ENCODE data around the gene RANGAP1. TPM values are rescaled to one million over a fixed set of nuclear protein-coding genes. Genes with fewer than 3 reads are reported as not detected.

RANGAP1 gene
- total and polyA plus RNA-seq, 2 of the 13 experiments (the other 11 are each of a cell fraction or from before 2014, with no cell fraction given) = 51.8 to 83.9 TPM

- TF ChIP-seq MLXIP (CRISPR knock-in tag; IDR thresholded peaks at IDR 0.05; ENCODE audit: borderline replicate concordance) = no peak
- 0 out of 2 replicates have a peak, but pooled peaks have one; percentile 13 for TF ChIP-seq ZBTB33 (CRISPR knock-in tag; IDR thresholded peaks at IDR 0.05)
- no peak for TF ChIP-seq ZNF563 (CRISPR knock-in tag; IDR thresholded peaks at IDR 0.05)
- TF ChIP-seq ZMYM4 (CRISPR knock-in tag; IDR thresholded peaks at IDR 0.05) = peak; percentile 68; the same call in 1 of the 2 replicates
- no peak for TF ChIP-seq ZBTB7A (CRISPR knock-in tag; IDR thresholded peaks at IDR 0.05)
- TF ChIP-seq ZNF576 (CRISPR knock-in tag; IDR thresholded peaks at IDR 0.05) = no peak
- TF ChIP-seq SOX5 (CRISPR knock-in tag; IDR thresholded peaks at IDR 0.05; ENCODE audit: borderline replicate concordance) = no peak
- no peak for TF ChIP-seq ZNF318 (CRISPR knock-in tag; IDR thresholded peaks at IDR 0.05)
- peak; percentile 27; the same call in 1 of the 2 replicates for TF ChIP-seq CEBPG (CRISPR knock-in tag; IDR thresholded peaks at IDR 0.05)
- TF ChIP-seq KLF15 (CRISPR knock-in tag; IDR thresholded peaks at IDR 0.05; ENCODE audit: borderline replicate concordance) = no peak
- no peak for TF ChIP-seq ZNF597 (CRISPR knock-in tag; IDR thresholded peaks at IDR 0.05)
- no peak for TF ChIP-seq ZNF446 (CRISPR knock-in tag; IDR thresholded peaks at IDR 0.05)
- no peak for TF ChIP-seq JUNB (CRISPR knock-in tag; IDR thresholded peaks at IDR 0.05; ENCODE audit: borderline replicate concordance)
These were observed 80.7 kb downstream of the RANGAP1 start, which contains the start of gene L3MBTL2 (continued) for GRCh38 chr22:41204992-41205900.
